Ovary (tissue), 9 donors: ENCODE results near the gene ELOVL2. TPM values are rescaled to one million over a fixed set of nuclear protein-coding genes. Genes with fewer than 3 reads are reported as not detected.

ENCODE experiments used
- DNase-seq, 5 donors: peaks; one replicate each; pipeline ENCODE4 v3.0.0-alpha.2; 2019 to 2020
- H3K27ac ChIP-seq, 2 donors: fragments of 200-600 bp; one replicate each; pipeline versions ENCODE4 v1.5.1 to v1.8.0; 2019 to 2022
- H3K27me3 ChIP-seq: fragments of 200-600 bp; one replicate; pipeline ENCODE4 v1.8.0; 2022
- H3K36me3 ChIP-seq: fragments of 200-600 bp; sonication (generic); one replicate; pipeline ENCODE4 v1.5.1; 2019
- H3K4me1 ChIP-seq: one replicate; pipeline ENCODE4 v1.8.1; 2013; ENCODE audit warnings: mild to moderate bottlenecking, moderate library complexity; ENCODE audit not compliant: insufficient read depth
- H3K4me3 ChIP-seq: fragments of 200-600 bp; sonication (generic); one replicate; pipeline ENCODE4 v1.5.1; 2017
- H3K9me3 ChIP-seq, 2 donors: fragments of 200-600 bp in 1 of 2; sonication (generic) in 1 of 2; one replicate each; pipeline versions ENCODE4 v1.5.1 to v1.8.1; 2013 to 2019; ENCODE audit warnings: mild to moderate bottlenecking in 1 of 2, moderate library complexity in 1 of 2
- CTCF ChIP-seq, 3 donors: fragments of 450-650 bp in 2 of 3; fragments of 200-600 bp in 1 of 3; IDR thresholded peaks; one replicate each; pipeline versions ENCODE4 v1.5.1 to v1.8.0; 2016 to 2022; ENCODE audit warnings: antibody characterized with exemption in 3 of 3, mild to moderate bottlenecking in 1 of 3
- EP300 ChIP-seq: sonication (generic); formaldehyde crosslinking; IDR thresholded peaks from one replicate; pipeline ENCODE4 v1.6.1; 2017; ENCODE audit warnings: antibody characterized with exemption
- POLR2A ChIP-seq: fragments of 450-650 bp; IDR thresholded peaks from one replicate; pipeline ENCODE4 v1.6.1; 2017; ENCODE audit warnings: antibody characterized with exemption, mild to moderate bottlenecking, moderate library complexity
- WGBS, 3 donors: extraction: QIAGEN DNeasy Blood & Tissue Kit in 1 of 3; methylation state at CpG; one replicate each; pipeline versions ENCODE4 v1.1.5 to v1.1.7; 2013 to 2017; 5-methylcytosine and 5-hydroxymethylcytosine counted together
- intact Hi-C, 4 donors: fragments of 100-400 bp; cut with DNase I; formaldehyde crosslinking; loops; one replicate each; pipeline versions ENCODE4 v1.11.0 to v1.15.1; 2022 to 2023
- polyA plus RNA-seq, 2 donors: library from polyadenylated mRNA; stranded (reverse); fragments of 200-250 nt in 1 of 2; fragments of 350-450 nt in 1 of 2; fragmentation: Illumina TruSeq in 1 of 2; extraction: RNeasy Lipid Tissue Mini Kit (QIAGEN cat#74804) in 1 of 2; gene quantifications; one replicate each; pipeline ENCODE4 v1.2.3, GENCODE V29; 2013 to 2014
- total RNA-seq, 7 donors: library from RNA; depleted of rRNA in 2 of 7; stranded (reverse); fragments of >200 nt in 2 of 7; fragmentation: NEBNext Ultra II Directional in 3 of 7; extraction: Animal tissue kit (Norgen Biotek cat#: 25700) in 3 of 7; gene quantifications; one replicate each; pipeline versions ENCODE4 v1.1.0 to v1.2.4, GENCODE V29; 2016 to 2023
- donor health status: DM: no; HTN: no; CAD: no; lungs with moderate emphysema.
- donor health status: DM: no; HTN: no; CAD: no.
- donor health status: Bipolar disorder and iron deficiency.
- donor health status: DM: yes; HTN: yes; CAD: no.
- donor health status: DM: no; HTN: no; CAD: no.
- donor health status: DM: yes; HTN: yes; CAD: no.

Gene ELOVL2
- total and polyA plus RNA-seq, 9 donors: 0.11 to 1.4 (median 0.28) TPM; not detected in 1

- intact Hi-C loops: no loop called here
- TF ChIP-seq CTCF (IDR thresholded peaks at IDR 0.05) (no peak), POLR2A (no peak), EP300 (no peak)
- 13 to 21% (median 16%) methylated on average over 6 of the region's 6 CpGs for WGBS, 3 donors
- Histone ChIP-seq H3K9me3 (no peaks in the 10 kb centered on the region), H3K4me3 (no peak overlapping the region), H3K27me3 (no peaks in the 10 kb centered on the region), H3K27ac (no peak overlapping the region), H3K4me1 (no peaks in the 10 kb centered on the region), H3K36me3 (no peaks in the 10 kb centered on the region)
- DNase-seq: no peak
Measured at GRCh38 chr6:10951675-10952282, 92.3 kb downstream of the ELOVL2 start.

GRCh38 chr6:10949579-10950490 is 94.3 kb downstream of the ELOVL2 start:
- no peak for DNase-seq
- intact Hi-C loops: no loop called here

GRCh38 chr6:10947966-10948365 is 96.1 kb downstream of the ELOVL2 start:
- H3K4me3 ChIP-seq: no peak overlapping the region
- 86 to 98% (median 94%) methylated on average over 5 of the region's 5 CpGs for WGBS, 3 donors
- no peak for TF ChIP-seq POLR2A
- no peak for TF ChIP-seq EP300
- TF ChIP-seq CTCF (IDR thresholded peaks at IDR 0.05): no peak
- H3K36me3 ChIP-seq: no peaks in the 10 kb centered on the region
- no peaks in the 10 kb centered on the region for H3K27me3 ChIP-seq
- H3K27ac ChIP-seq: no peak overlapping the region
- no peaks in the 10 kb centered on the region for H3K9me3 ChIP-seq
- no peaks in the 10 kb centered on the region for H3K4me1 ChIP-seq
- no peak for DNase-seq
- intact Hi-C loops: no loop called here

More at GRCh38 chr6:10949579-10950490, 94.3 kb downstream of the ELOVL2 start:
- Histone ChIP-seq H3K36me3 (no peaks in the 10 kb centered on the region), H3K4me3 (no peak overlapping the region), H3K27me3 (no peaks in the 10 kb centered on the region), H3K4me1 (no peaks in the 10 kb centered on the region), H3K9me3 (no peaks in the 10 kb centered on the region), H3K27ac (no peak overlapping the region)
- TF ChIP-seq POLR2A (no peak), CTCF (IDR thresholded peaks at IDR 0.05) (no peak), EP300 (no peak)
- 90 to 92% (median 91%) methylated on average over 6 of the region's 6 CpGs for WGBS, 3 donors

- 76 to 86% (median 83%) methylated on average over 1 of the region's 1 CpG for WGBS, 3 donors
- no peak overlapping the region for H3K4me3 ChIP-seq
- no peaks in the 10 kb centered on the region for H3K4me1 ChIP-seq
- H3K27me3 ChIP-seq: no peaks in the 10 kb centered on the region
- no peaks in the 10 kb centered on the region for H3K36me3 ChIP-seq
- DNase-seq: no peak
- no peak overlapping the region for H3K27ac ChIP-seq
- no peak for TF ChIP-seq POLR2A
- TF ChIP-seq EP300: no peak
- TF ChIP-seq CTCF (IDR thresholded peaks at IDR 0.05): no peak
- intact Hi-C loops: no loop called here
- no peaks in the 10 kb centered on the region for H3K9me3 ChIP-seq
Measured at GRCh38 chr6:10945845-10946244, 98.3 kb downstream of the ELOVL2 start.
